Measurements from ENCODE around the gene SELP.

- TF ChIP-seq CTCF (IDR thresholded peaks at IDR 0.05) (no peak), ZFX (IDR thresholded peaks at IDR 0.05; ENCODE audit: borderline replicate concordance) (no peak)
Measured at GRCh38 chr1:169595764-169596711, 33.9 kb downstream of the SELP start.
